ENCODE results near the gene ACYP1.

DNA sequence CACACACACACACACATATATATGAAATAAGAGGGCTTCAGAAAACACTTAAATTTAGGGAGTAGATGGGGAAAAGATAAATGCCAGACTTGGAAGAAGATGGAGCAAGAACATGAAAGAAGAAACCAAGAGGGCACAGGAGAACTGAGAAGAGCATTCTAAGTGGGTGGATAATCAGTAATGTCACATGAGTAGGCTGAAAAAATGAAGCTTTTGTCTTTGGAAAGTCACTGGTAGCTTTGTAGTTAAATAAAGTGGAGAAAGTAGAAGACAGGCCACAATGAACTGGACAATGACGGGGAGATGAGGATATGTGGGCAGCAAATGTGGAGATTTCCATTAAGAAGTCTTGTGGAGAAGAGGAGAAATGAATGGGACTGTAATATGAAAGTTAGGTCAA lies 3.4 kb upstream of the ACYP1 start:
- TF ChIP-seq, protein P1, sequence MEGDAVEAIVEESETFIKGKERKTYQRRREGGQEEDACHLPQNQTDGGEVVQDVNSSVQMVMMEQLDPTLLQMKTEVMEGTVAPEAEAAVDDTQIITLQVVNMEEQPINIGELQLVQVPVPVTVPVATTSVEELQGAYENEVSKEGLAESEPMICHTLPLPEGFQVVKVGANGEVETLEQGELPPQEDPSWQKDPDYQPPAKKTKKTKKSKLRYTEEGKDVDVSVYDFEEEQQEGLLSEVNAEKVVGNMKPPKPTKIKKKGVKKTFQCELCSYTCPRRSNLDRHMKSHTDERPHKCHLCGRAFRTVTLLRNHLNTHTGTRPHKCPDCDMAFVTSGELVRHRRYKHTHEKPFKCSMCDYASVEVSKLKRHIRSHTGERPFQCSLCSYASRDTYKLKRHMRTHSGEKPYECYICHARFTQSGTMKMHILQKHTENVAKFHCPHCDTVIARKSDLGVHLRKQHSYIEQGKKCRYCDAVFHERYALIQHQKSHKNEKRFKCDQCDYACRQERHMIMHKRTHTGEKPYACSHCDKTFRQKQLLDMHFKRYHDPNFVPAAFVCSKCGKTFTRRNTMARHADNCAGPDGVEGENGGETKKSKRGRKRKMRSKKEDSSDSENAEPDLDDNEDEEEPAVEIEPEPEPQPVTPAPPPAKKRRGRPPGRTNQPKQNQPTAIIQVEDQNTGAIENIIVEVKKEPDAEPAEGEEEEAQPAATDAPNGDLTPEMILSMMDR (IDR thresholded peaks at IDR 0.05) = no peak
- TF ChIP-seq POLR2A (IDR thresholded peaks at IDR 0.05) = no peak
